ENCODE measurements around the gene GPR68. TPM values are rescaled to one million over a fixed set of nuclear protein-coding genes. Genes with fewer than 3 reads are reported as not detected.
A peak's percentile ranks its signal among the peaks of the same experiment; 100 is the strongest.
"Not testable (repeated sequence)": the region's sequence is repeated elsewhere in the genome, so short reads cannot be mapped to it uniquely, and the experiment has no call there.

Gene GPR68
- total RNA-seq, 1 donor from 2014 or later: 1.2 TPM

DNA sequence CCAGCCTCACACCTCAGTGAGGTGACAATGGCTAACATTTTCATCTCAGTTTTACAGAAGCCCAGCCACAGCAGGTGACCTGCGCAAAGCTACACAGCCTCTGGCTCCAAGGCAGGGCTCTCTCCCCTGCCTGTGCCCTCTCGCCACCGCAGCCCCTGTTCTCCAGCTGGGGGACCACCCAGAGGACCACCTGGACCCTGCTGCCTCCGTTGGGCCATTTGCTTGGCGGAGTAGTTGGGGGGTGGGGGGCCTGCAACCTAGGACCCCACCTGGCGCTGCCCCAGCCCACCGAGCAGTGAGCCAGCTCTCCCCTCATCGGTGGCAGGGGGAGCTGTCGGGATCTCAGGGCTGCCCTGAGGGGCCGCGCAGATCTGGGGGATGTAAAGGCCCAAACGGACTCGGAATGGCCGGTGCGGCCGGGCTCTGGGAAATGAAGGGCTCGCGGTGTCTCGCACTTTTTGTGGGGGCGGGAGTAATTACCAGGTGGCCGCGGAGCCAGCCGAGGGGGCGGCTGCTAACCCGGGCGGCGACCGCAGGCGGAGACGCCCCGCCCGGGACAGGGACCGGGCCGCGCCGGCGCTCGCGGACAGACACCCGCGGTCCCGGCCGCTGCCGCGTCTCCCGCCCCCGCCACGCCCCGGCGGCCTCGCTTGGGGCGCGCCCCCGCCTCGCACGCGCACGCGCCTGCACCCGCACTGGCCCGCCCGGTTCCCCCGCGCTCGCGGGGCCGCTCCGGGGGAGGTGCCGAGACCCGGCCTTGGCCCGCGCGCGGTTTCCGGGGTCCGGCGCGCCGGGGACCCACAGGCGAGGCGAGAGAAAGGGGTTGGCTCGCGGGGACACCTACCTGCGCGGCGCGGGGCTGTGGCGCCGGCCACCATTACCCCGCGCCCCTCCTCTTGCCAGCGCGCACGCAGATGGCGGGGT, 8.6 kb upstream of the GPR68 start:
- DNase-seq: peak; percentile 42

DNA sequence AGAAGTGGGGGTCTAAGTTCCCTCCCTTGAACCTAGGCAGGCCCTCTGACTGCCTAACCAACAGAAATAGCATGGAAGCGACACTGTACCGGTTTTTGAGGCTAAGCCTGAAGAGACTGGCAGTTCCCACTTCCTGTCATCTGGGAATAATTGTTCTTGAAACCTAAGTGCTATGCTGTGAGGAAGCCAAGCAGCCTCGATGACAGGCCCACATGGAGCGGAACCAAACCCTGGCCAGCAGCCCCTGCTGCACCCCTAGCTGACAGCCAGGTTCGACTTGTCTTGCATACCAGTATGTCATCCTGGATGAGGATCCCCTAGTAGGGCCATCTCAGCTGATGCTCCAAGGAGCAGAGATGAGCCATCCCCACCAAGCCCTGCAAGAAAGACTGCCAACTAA, 6.4 kb upstream of the GPR68 start:
- no peak for DNase-seq

DNA sequence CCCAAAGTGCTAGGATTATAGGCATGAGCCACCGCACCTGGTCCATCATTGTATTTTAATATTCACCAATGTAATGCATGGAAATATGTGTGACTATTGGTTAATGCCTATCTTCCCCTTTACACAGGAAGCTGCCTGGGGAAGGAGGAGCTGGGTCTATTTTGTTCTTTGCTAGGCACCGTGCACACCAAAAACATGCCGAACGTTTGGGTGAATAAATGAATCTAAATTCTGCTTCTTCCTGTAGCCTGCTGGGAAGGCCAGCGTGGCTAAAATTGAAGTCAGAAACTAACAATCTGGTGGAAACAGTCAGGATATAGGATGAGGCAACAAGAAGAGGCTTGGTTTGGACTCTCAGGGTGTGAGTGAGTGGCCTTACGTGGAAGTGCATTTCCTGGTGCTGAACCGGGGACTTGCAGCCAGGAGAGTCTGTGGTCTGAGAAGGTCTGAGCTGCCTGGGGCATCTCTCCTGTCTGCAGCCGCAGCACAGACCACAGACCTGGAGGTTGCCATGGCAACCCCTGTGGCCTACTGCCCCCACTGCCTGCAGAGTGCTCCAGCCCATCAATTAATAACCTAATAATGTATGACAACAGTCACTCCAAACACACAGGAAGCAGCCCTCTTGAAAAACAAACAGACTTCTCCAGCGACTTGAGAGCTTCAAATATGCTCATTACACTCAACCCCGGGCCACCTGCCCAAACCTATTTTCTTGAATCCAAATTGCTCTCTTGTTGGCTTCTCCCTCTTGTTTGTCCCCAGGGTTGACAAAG, 5.5 kb upstream of the GPR68 start:
- DNase-seq: peak; percentile 40

DNA sequence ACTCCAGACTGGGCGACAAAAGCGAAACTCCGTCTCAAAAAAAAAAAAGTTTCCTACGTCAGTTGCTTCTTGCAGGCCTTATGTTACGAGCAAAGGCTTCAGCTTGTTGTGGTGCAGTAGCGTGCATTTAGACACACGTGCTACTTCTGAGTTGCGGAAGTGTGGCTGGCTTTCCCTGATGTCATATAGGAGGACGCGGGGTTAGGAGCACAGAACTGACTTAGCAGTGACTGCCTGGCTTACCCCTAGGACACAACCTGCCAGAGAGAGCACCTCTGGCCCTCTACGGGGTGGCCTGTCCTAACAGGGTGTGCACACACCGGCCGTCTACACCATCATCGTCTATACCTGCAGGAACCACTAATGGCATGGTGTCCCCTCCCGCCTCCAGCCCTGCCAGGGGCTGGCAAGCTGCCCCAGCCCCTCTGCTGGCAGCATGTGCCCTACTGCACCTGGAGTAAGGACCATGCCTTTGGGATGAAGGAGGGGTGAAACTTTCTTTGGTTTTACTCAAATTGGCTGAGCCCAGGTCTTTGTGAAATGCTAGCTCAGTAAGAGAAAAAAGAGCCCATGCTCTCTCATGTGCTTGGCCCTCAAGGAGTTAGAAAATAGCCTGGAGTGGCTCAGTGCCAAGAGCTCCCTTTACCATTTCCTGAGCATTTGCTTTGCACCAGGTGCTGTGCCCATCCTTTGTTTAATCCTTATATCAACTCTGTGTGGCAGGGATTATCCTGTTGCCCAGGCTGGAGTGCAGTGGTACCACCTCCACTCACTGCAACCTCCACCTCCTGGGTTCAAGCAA, 1.7 kb upstream of the GPR68 start:
- no peak for DNase-seq

DNA sequence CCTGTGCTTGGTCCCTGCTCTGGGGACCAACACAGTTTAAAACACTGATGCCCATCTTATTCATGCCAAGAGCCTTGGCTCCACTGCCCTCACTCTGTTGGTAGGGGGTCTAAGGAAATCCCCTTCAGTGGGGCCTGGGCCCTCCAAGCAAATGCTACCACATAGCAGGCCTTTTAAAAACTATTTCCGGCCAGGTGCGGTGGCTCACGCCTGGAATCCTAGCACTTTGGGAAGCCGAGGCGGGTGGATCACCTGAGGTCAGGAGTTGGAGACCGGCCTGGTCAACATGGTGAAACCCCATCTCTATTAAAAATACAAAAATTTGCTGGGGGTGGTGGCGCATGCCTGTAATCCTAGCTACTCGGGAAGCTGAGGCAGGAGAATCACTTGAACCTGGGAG, 1.1 kb upstream of the GPR68 start:
- DNase-seq: not testable (repeated sequence)

DNA sequence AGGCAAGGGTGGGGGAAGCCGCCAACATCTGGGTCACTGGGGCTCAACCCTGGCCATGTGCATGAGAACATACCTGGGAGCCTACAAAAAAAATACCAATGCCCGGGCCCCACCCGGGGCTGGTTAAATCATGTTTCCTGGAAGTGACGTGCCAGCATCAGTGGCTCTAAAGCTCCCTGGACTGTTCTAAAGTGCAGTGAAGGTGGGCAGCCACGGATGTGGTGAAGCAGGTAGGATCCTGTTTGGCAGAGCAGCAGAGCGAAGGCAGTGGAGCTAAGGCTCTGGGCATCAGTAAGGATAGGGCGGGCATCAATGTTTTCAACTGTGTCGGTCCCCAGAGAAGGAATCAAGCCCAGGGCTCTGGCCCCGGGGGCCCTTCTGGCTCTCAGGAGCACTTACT, 525 bp upstream of the GPR68 start:
- no peak for DNase-seq

DNA sequence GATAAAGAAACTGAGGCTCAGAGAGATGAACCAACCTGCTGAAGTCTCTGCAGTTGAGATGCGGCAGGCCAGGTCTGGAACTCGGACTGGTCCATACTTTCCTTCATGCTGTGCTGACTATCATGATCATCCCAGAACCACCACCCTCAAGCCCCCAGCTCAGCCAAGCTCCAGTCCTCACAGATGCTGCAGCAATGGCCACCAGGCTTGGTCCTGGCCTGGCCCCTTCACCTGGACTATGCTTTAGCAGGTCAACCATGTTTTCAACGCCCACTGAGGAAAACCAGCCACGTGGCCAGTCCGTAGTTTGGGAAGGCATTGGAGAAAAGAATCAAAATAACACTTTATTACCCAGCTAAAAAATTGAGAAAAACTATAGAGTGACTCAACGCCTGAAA, 1.4 kb downstream of the GPR68 start:
- DNase-seq: no peak

DNA sequence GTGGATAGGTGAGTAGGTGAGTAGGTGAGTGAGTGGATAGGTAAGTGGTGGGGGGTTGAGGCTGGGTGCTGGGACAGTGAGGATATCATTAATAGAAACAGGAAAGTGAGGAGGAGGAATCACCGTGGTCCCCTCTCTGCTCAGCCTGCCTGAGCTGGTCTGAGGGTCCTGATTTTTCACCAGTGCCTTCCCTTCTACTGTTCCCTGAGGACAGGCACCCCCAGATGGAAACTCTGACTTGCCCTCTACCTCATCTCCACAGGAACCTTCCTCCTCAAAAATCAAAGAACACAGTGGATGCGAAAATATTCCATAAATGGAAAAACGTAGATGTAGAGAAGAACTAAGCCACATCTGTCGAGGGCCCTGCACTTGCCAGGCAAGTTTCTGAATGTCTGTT, 1.9 kb downstream of the GPR68 start:
- DNase-seq: no peak

DNA sequence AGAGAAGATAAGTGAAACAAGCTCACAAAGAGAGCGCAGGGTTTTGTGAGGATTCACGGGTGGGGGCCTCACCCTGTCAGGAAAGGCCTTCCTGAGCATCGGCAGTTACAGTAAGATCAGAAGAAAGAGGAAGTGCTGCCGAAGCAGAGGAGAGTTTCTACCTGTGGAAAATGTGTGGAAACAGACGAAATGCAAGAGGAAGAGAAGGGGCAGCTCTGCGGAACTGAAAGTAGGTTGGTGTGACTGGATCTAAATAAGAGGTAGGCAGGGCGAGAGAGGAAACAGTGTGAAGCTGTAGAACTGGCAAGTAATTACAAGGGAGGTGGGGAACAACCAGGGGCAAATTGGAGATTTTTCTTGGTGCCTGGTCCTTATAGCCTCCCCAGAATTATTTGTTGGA, 2.6 kb downstream of the GPR68 start:
- DNase-seq: no peak

DNA sequence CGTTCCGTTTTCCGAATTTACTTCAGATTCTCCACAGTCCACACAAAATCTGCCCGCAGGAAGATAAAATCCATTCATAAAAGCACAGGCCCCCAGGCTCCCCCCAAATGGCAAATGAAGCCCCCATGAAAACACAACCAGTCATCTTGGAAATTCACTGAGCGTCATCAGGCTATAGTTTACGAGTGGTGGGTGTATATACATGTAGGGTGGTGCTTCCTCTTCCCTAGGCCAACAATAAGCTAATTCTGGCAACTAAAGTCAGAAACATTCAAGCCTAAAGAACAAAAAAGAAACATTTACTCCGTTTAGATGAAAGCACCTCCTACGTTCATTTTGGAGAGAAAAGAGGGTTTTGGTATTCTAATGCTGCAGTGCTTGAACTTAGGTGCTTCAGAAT, 5.8 kb downstream of the GPR68 start:
- no peak for DNase-seq

DNA sequence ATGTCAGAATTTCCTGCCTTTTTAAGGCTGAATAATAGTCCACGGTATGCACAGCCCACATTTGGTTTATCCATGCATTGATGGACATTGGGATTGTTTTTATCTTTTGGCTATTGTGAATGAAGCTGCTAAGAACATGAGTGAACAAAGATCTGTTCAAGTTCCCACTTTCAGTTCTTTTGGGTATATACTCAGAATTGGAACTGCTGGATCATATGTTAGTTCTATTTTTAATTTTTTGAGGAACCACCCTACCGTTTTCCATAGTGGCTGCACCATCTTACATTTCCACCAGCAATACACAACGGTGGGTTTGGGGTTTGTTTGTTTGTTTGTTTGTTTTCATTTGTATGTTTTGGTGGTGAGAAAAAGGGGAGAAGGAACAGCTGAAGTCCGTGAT, 6.4 kb downstream of the GPR68 start:
- no peak for DNase-seq

DNA sequence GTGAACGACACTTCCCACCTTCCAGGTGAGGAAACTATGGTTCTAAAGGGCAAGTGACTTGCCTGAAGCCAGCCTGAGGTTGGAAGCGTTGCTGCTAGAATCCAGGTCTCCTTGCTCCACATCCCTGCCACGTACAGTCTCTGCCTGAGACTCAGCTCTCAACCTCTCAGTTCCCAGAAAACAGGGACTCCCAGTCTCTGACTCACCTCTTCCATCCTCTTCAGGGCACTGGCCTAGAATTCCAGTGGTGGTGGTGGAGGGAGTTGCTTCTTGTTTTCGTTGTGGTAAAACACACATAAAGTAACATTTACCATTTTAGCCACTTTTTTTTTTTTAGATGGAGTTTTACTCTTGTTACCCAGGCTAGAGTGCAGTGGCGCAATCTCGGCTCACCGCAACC, 7.3 kb downstream of the GPR68 start:
- DNase-seq: peak; percentile 63

DNA sequence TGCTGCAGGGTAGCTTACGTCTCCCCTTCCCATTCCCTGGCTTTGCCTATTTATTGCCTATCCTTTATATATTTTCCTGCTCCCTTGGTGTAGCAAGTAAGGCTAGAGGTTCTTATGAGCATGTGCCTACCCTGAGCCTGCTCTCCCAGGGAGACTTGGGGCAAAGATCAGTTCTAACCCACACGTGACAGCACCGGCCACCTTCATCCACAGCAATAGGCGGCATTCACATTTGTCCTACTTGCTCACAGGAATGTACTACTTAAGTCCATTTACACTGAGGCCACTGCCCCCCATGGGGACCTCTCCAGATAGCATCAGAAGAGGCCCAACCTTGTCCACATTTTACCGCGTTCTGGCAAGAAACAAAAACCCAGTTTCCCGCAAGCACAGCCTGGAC, 8.7 kb downstream of the GPR68 start:
- DNase-seq: no peak

DNA sequence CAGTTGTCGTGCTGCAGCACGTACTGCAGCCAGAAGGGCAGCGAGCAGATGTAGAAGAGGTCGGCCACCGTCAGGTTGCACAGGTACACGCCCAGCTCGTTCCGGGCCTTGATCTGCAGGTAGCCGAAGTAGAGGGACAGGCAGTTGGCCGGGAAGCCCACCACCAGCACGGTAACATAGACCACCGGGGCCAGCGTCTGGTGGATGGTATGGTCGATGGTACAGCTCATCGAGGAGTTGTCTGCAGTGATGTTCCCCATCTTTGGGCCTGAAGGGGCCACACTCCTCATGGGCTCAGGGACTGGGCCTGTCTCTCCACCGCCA, 9.8 kb downstream of the GPR68 start:
- DNase-seq: no peak

DNA sequence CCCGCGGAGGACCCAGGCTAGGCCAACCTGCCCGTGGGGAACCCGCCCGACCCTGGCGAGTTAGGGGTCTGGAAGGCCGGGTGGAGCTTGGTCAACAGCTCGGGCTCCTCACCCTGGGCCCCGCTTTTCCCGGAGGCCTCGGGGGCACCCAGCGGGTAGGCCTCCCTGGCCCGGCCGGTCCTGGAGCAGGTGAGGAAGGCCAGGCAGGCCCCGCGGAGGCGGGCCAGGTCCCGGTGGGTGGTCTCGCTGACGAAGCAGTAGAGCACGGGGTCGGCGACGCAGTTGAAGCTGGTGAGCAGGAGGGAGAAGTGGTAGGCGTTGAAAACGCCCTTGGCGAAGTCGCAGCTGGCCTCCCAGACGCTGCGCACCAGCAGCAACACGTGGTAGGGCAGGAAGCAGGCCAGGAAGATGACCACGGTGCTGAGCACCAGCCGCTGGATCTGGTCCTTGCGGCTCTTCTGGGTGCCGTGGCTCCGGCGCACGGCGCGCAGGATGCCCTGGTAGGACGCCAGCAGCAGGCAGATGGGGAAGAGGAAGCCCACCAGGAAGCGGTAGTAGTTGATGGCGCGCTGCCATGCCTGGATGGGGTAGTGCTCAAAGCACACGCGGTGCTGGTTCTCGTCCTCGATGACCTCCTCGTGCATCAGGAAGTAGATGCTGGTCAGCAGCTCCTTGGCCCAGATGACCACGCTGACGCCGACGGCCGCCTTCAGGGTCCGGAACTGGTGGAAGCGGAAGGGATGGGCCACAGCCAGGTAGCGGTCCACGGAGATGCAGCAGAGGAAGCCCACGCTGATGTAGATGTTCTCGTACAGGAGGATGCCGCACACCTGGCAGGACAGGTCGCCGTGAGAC, 10.3 kb downstream of the GPR68 start:
- no peak for DNase-seq

DNA sequence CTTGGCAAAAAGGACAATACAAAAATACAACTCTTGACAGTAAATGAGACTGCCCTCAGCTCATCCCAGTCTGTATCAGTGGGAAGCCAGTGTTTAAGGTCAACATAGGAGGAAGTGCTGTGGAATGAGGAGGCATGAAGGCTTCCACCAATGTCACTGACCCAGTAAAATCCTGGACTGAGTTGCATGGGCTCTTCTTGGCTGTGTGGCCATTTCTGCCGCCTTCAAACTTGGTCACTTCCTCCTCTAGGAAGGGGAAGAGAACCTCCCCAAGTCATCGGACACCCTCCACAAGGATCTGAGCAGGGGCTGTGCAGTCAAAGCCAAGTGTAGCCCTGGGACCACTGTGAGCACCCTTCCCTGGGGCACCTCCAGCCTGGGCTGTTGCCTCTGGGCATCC, 11.9 kb downstream of the GPR68 start:
- no peak for DNase-seq

DNA sequence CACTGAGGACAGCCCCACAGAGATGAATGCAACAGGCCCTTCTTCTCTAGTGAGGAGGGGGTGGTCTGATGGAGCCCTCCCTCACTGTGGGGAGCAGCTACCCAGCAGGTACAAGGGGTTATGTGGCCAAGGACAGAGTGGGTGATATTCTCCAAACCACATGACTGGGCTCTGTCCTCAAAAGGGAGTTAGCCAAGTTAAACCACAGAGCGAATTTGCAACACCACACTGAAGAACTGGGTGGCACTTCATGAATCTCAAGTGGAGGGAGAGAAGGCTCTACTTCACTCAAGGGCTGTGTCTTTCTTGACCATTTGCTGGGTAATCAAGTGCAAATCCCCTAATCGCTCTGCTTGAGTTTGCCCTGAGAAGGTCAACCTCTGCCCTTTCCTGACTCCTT, 12.5 kb downstream of the GPR68 start:
- no peak for DNase-seq

DNA sequence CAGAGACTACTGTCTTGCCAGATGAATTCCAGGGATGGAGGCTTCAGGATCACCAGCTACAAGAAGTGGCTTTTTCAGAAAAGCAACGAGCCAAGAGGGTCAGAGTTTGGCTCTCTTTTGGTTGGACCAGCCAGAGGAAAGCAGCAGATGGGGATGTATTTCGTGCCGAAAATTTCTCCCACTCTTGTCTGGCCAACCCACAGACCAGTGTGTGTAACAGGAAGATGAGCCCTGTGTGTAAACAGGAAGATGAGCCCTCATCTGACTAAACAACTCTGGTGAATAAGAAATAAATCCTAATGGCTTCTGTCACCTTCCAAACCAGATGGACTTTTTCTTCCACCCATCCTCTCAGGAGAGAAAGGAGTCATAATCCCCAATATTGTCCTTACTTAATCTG, 13.1 kb downstream of the GPR68 start:
- DNase-seq: no peak

DNA sequence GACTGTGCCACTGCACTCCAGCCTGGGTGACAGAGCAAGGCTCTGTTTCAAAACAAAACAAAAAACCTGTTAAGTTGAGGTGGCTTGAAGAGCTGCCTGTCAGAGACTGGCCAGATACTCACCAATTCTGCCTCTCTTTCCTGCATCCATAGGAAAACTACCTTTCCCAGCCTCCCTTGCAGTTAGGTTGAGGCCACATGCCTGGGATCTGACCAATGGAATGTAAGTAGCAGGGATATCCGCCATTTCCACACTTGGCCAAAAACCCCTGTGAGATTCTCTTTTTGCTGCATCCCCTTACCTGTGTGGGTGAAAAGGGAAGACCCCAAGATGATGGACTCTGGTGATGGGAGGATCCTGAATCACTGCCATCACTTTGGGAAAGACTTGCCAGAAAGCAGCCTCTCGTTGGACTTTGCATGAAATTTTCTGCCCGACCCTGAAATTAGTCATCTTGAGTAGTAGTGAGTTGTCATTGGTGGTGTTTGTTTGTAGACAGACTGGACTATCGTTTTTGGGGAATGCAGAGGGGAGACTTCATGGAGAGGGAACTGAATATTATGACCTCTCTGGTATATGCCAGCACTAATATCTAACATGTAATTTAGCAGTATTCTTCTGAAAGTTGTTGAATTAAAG, 14.0 kb downstream of the GPR68 start:
- DNase-seq: no peak

DNA sequence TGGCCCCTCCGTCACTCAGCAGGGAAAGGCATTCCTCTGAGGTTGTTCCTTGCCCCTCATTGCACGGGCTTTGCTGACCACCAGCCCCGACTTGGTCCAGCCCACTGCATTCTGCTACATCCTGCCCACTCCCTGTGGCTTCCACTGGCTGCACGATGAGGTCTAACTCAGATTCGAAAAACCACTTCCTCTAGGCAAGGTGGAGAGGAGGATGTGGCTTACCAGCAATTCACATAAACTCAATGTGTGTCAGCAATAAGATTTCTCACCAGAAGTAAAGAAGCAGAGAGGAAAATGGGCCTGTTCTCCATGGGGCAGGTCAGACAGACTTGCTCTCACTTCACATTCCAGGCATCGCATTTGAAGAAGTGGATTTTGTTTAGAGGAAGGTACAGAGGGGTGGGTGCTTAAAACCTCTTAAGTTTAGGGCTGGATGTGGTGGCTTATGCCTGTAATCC, 14.7 kb downstream of the GPR68 start:
- DNase-seq: no peak

DNA sequence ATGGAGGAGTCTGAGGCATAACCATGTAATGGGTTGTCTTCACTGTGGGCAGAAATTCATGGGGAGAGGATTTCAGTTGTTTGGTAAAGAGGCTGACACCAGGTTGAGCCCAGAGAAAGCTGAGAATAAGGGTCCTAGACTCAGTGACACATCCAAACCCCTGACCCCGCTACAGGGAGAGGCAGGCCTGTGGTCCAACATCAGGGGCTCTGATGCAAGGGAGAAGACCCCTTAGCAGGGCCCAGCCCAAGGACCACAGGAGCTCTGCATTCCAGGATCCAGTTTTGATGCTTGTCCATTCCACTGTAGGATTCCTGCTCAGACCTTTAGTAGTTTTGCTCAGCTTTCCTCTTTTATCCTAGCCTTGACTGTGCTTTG, 15.5 kb downstream of the GPR68 start:
- no peak for DNase-seq
